ENCODE data around the gene IFITM10.

Gene IFITM10

DNA sequence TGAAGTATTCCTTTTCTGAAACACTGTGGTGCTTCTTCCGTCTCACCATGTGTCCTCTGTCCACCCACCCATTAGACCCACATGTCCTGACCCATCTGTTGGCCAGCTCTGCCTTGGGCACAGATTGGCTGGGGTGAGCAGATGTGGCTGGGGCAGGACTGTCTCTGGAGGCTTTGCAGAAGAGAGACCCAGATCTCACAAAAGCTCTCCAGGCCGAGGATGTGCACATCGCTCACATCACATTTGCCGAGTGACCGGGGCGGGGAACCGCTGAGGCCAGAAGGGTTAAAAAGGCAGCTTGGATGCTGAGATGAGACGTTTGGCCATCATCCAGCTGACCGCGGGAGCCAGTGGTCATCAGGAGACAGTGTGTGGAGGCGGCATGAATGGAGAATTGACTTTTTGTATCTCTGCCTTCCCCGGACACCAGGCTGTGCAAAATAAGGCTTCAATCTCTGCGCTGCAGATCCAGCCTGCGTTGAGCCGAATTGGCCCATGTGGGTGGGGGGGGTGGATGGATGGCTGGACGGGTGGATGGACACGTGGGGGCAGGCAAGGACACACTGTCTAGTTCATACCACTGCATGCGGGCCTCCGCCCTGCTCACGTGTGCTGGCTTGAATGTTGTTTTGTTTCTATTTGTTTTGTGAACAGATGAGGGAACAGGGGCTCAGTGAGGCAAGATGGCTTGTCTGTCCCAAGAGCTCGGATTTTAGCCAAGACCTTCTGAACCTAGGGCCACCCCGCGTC is 6.1 kb downstream of the IFITM10 start:
- TF ChIP-seq, protein P1, sequence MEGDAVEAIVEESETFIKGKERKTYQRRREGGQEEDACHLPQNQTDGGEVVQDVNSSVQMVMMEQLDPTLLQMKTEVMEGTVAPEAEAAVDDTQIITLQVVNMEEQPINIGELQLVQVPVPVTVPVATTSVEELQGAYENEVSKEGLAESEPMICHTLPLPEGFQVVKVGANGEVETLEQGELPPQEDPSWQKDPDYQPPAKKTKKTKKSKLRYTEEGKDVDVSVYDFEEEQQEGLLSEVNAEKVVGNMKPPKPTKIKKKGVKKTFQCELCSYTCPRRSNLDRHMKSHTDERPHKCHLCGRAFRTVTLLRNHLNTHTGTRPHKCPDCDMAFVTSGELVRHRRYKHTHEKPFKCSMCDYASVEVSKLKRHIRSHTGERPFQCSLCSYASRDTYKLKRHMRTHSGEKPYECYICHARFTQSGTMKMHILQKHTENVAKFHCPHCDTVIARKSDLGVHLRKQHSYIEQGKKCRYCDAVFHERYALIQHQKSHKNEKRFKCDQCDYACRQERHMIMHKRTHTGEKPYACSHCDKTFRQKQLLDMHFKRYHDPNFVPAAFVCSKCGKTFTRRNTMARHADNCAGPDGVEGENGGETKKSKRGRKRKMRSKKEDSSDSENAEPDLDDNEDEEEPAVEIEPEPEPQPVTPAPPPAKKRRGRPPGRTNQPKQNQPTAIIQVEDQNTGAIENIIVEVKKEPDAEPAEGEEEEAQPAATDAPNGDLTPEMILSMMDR (IDR thresholded peaks at IDR 0.05; ENCODE audit: borderline replicate concordance, insufficient read depth, low read depth, low read length) = no peak
- no peak overlapping the region for H3K4me3 ChIP-seq (ENCODE audit: low read depth, low read length)

DNA sequence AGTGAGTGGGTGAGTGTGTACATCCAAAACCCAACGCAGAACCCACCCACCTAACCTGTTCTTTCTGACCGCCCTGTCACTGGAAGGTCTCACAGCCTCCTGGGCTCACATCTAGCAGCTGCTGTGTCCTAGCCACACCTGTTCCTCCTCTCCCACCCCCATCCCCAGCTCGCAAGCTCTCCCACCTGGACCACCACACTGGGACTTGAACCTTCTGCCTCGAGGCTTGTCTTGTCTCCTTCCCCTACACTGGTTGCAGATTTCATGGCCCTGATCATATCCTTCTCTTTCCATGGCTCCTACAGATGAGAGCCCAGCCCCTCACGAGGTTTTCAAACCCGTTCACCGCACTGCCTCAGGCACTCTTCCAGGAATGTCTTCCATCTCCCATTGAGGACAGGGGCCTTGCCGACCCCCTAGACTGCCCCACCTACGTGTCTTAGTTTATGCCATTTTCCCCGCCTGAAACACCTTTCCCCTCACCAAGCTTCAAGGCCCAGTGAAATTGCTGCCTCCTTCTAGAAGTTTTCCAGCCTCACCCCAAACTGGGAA is 6.7 kb downstream of the IFITM10 start:
- H3K4me3 ChIP-seq (ENCODE audit: low read depth, low read length) = no peak overlapping the region
- TF ChIP-seq, protein P1 (IDR thresholded peaks at IDR 0.05; ENCODE audit: borderline replicate concordance, insufficient read depth, low read depth, low read length) = no peak

DNA sequence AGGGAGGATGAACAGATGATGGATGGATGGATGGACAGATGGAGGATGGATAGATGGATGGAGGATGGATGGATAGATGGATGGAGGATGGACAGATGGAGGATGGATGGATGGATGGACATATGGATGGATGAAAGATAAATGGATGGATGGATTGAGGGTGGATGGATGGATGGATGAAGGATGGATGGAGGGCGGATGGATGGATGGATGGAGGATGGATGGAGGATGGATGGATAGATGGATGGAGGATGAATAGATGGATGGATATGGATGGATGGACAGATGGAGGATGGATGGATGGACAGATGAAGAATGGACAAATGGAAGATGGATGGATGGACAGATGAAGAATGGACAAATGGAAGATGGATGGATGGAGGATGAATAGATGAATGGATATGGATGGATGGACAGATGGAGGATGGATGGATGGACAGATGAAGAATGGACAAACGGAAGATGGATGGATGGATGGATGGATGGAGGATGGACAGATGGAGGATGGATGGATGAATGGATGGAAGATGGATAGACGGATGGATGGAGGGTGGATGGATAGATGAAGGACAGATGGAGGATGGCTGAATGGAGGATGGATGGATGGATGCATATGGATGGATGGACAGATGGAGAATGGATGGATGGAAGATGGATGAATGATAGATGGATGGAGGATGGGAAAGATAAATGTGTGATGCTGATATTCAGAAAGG is 7.4 kb downstream of the IFITM10 start:
- TF ChIP-seq, protein P1 (IDR thresholded peaks at IDR 0.05; ENCODE audit: borderline replicate concordance, insufficient read depth, low read depth, low read length) = no peak
- H3K4me3 ChIP-seq (ENCODE audit: low read depth, low read length) = no peak overlapping the region

DNA sequence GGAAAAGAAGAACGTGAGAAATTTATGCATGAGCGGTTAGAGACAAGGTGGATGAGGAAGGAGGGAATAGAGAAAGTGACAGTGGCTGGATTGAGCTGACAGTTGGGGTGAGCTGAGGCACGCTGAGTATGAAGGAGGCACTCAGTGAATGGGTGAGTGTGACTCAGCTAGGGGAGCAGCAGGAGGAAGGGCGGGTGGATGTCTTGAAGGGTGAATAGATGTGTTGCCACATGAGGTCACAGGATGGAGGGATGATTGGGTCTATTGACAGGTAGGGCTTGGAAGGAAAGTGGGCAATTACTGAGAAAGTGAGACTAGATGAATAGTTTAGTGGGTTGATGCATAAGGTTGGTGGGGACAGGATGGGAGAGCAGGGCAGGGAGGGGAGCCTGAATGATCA is 8.0 kb downstream of the IFITM10 start:
- TF ChIP-seq, protein P1 (IDR thresholded peaks at IDR 0.05; ENCODE audit: borderline replicate concordance, insufficient read depth, low read depth, low read length) = no peak
- H3K4me3 ChIP-seq (ENCODE audit: low read depth, low read length) = no peak overlapping the region

DNA sequence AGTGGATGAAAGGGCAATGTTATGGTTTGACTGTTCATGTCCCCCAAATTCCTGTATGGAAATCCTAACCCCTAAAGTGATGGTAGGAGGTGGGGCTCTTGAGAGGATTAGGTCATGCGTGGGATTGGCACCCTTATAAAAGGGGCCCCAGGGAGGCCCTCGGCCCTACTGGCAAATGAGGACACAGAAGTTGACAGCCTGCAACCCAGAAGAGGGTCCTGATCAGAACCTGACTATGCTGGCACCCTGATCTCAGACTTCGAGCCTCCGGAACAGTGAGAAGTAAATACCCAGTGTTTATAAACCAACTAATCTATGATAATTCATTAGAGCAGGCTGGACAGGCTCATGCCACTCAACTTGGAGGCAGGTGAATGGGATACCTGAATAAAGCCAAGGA is 8.7 kb downstream of the IFITM10 start:
- H3K4me3 ChIP-seq (ENCODE audit: low read depth, low read length) = no peak overlapping the region
- TF ChIP-seq, protein P1 (IDR thresholded peaks at IDR 0.05; ENCODE audit: borderline replicate concordance, insufficient read depth, low read depth, low read length) = no peak

DNA sequence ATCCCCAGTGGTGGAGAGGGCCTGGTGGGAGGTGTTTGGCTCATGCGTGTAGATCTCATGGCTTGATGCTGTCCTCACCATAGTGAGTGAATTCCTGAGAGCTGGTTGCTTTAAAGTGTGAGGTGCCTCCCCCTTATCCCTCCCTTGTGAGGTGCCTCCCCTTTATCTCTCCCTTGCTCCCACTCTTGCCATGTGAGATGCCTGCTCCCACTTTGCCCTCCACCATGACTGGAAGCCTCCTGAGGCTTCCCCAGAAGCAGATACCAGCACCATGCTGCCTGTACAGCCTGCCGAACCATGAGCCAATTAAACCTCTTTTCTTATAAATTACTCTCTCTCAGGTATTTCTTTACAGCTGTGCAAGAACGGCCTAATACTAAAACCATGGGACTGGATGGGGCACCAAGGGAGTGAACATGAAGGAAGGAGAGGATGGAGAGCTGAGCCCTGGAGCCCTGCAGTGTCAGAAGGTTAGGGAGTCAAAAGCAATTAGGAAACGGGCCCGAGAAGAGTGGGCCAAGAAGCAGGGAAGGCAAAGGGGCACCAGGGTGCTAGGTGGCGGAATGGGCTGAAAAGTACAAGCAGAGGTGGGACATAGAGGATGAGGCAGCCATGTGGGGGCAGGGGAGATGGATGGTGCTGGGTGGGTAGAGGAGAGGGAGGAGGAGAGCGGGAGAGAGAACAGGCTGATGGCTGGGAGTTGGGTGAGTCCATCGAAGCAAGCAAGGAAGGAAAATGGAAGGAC is 9.4 kb downstream of the IFITM10 start:
- TF ChIP-seq, protein P1 (IDR thresholded peaks at IDR 0.05; ENCODE audit: borderline replicate concordance, insufficient read depth, low read depth, low read length) = no peak
- H3K4me3 ChIP-seq (ENCODE audit: low read depth, low read length) = no peak overlapping the region
